IPS DF 6.9 (cell line): ENCODE results near the gene NGF.

Source experiments
- DNase-seq: peaks from one replicate; pipeline ENCODE4 v3.0.0-alpha.2; 2013; ENCODE audit warnings: low read depth, low spot score
- H3K27ac ChIP-seq: one replicate; pipeline ENCODE4 v1.5.1; 2013; ENCODE audit warnings: low read length, control low read depth
- H3K27me3 ChIP-seq: 2 replicates; pipeline ENCODE4 v1.6.1; 2013; ENCODE audit warnings: mild to moderate bottlenecking, low read length; ENCODE audit not compliant: control insufficient read depth, insufficient read depth
- H3K36me3 ChIP-seq: 2 replicates; pipeline ENCODE4 v1.6.1; 2013; ENCODE audit warnings: low read length; ENCODE audit not compliant: control insufficient read depth, insufficient read depth
- H3K4me1 ChIP-seq: 2 replicates; pipeline ENCODE4 v1.6.1; 2013; ENCODE audit warnings: low read length; ENCODE audit not compliant: control insufficient read depth, insufficient read depth
- H3K4me3 ChIP-seq: 2 replicates; pipeline ENCODE4 v1.5.1; 2013; ENCODE audit warnings: mild to moderate bottlenecking, low read length
- H3K9me3 ChIP-seq: 2 replicates; pipeline ENCODE4 v1.6.1; 2013; ENCODE audit warnings: low read length, inconsistent platforms; ENCODE audit not compliant: control insufficient read depth, insufficient read depth
- WGBS: extraction: QIAGEN DNeasy Blood & Tissue Kit; methylation state at CpG from one replicate; pipeline ENCODE4 v1.1.7; 2013; ENCODE audit warnings: mixed read lengths, missing lambda C conversion rate; ENCODE audit not compliant: insufficient read length, insufficient coverage; 5-methylcytosine and 5-hydroxymethylcytosine counted together

Gene NGF

DNA sequence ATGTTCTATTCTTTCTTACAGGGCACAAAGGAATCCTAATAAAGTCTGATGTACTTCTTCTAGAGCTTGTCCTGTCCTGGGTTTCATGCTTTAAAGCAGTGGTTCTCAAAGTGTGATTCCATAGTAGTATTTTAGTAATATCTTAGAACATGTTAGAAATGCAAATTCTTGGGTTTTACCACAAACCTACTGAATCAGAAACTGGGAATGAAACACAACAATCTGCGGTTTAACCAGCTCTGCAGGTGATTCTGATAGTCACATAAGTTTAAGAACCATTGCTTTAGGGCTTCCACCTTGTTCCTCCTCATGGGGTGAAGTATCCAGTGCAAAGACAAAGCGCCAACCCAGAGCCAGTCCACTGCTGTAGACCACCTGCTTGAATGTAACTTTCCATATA, 41.1 kb downstream of the NGF start:
- Histone ChIP-seq H3K4me1 (peaks cover 3% of the 10 kb centered on the region), H3K36me3 (no peaks in the 10 kb centered on the region), H3K4me3 (no peak overlapping the region), H3K27ac (no peak overlapping the region), H3K9me3 (no peaks in the 10 kb centered on the region), H3K27me3 (no peaks in the 10 kb centered on the region)
- no CpG with 5 or more reads among the region's 2 CpGs for WGBS
- no peak for DNase-seq

DNA sequence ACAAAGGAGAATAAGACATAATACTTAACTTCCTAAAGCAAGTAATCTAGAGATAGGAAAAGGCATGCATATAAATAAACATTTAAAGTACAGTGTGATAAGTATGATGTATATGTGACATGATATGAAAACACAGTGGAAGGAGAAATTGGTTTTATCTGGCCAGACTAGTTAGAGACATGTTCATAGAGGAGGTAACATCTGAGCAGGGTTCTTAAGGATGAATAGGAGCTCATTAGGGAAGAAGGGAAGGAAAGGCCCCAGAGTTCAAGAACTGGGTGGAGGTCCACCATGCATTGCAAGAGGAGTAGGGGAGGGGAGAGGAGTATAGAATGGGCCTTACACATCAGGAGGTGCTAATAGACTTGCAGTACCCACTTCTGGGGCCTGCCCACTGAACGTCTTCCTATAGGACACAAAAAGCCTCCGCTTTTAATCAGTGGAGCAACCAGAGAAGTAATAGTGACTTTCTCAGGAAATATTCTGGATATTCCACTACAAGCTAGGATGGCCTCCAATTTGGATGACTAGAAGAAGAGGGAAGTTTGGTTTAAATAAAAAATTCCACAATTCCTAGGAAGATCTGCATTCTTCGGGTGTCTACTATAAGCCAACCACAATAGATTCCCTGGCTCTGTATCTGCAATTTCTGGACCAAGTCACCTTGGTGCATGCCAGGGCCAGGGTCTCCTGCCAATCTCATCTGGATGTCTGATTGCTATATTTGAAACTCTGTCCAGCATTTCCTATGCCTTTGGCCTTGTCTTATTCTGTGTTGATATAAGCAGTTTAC, 41.9 kb downstream of the NGF start:
- H3K4me1 ChIP-seq = peaks cover 3% of the 10 kb centered on the region
- H3K4me3 ChIP-seq = no peak overlapping the region
- DNase-seq = no peak
- no peaks in the 10 kb centered on the region for H3K9me3 ChIP-seq
- no peaks in the 10 kb centered on the region for H3K27me3 ChIP-seq
- WGBS = no CpG with 5 or more reads among the region's 3 CpGs
- no peak overlapping the region for H3K27ac ChIP-seq
- H3K36me3 ChIP-seq = no peaks in the 10 kb centered on the region

DNA sequence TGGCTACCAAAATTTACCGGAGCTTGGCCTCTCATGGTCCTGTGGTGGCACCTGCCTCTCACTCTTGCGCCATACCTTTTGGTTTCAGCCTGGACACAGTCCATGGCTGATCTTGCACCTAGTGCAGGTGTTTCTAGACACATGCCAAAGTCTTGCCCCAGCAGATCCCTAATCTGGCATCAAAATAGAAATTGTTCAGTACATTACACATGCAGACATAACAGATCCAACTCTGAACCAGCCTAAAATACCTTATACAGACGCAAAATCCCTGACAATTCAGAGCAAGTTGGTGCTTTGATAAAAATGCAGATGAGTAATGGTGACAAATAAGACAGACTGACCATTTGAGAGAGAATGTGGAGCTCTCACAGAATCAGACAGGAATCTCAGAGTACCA, 44.1 kb downstream of the NGF start:
- Histone ChIP-seq H3K27me3 (no peaks in the 10 kb centered on the region), H3K9me3 (no peaks in the 10 kb centered on the region), H3K4me3 (no peak overlapping the region), H3K4me1 (no peaks in the 10 kb centered on the region), H3K36me3 (no peaks in the 10 kb centered on the region), H3K27ac (no peak overlapping the region)
- DNase-seq = no peak
- WGBS = no CpG with 5 or more reads among the region's 3 CpGs

DNA sequence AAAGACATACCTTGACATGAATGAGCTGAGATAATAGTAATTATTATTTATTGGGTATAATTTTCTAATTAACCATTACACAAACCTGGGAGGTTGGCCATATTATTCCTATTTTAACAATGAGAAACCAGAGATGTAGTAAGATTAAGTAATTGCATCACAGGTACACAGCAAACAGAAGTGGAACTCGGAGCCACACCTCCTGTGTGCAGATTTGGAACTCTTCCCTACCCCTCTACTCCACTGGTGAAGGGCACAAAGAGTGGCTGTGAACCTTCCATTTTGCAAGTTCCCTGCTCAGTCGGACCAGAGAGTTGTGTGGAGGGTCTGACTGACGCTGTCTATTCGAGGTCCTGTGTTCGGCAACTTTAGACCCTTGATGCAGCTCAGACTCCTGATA, 45.0 kb downstream of the NGF start:
- no peak for DNase-seq
- no peaks in the 10 kb centered on the region for H3K36me3 ChIP-seq
- no CpG with 5 or more reads among the region's 5 CpGs for whole genome bisulfite sequencing
- H3K27ac ChIP-seq = no peak overlapping the region
- no peak overlapping the region for H3K4me3 ChIP-seq
- H3K4me1 ChIP-seq = no peaks in the 10 kb centered on the region; the same call in 1 of the 2 replicates
- no peaks in the 10 kb centered on the region for H3K9me3 ChIP-seq
- no peaks in the 10 kb centered on the region for H3K27me3 ChIP-seq

DNA sequence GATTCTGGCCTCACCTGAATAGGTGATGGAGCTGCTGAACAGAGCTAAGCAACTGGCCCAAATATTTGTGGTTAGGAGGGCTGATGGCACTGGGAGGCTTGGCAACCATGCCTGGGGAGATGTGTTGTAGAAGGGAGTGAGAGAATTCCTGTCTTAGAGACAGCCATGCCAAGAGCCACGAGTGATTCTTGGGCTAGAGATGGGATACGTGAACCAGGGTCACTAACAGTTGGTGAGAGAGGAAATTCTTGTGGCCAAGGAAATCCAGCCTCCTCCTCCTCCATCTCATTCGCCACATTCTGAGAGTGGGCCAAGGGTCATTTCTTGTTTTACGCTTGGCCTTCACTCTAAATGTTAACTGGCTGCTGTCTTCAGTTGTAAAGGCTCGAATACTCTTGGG, 46.3 kb downstream of the NGF start:
- no peaks in the 10 kb centered on the region for H3K36me3 ChIP-seq
- no peak overlapping the region for H3K27ac ChIP-seq
- DNase-seq = no peak
- no peaks in the 10 kb centered on the region for H3K27me3 ChIP-seq
- no CpG with 5 or more reads among the region's 5 CpGs for WGBS
- H3K4me3 ChIP-seq = no peak overlapping the region
- no peaks in the 10 kb centered on the region for H3K9me3 ChIP-seq
- no peaks in the 10 kb centered on the region; the same call in 1 of the 2 replicates for H3K4me1 ChIP-seq

DNA sequence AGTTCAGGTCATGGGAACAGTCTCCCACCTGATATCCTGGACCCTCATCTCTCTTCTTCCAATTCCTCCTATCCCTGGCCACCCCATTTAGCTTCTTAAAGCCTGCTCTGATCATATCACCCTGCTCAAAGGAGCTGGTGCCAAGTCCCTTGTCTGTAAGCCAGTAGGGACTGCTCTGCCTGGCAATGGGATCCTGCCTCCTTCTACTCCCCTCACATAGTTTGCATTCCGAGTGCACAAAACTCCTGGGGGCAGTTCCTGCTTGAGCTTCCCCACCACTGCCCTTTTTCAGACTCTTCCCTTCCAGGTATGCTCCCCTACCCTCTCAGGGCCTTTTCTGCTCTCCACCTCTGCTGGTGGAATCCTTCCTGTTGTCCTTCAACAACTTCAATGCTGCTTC, 48.1 kb downstream of the NGF start:
- Histone ChIP-seq H3K27ac (no peak overlapping the region), H3K4me3 (no peak overlapping the region), H3K27me3 (no peaks in the 10 kb centered on the region), H3K36me3 (no peaks in the 10 kb centered on the region), H3K4me1 (no peaks in the 10 kb centered on the region; the same call in 1 of the 2 replicates), H3K9me3 (no peaks in the 10 kb centered on the region)
- no CpG with 5 or more reads among the region's 1 CpG for WGBS
- no peak for DNase-seq

DNA sequence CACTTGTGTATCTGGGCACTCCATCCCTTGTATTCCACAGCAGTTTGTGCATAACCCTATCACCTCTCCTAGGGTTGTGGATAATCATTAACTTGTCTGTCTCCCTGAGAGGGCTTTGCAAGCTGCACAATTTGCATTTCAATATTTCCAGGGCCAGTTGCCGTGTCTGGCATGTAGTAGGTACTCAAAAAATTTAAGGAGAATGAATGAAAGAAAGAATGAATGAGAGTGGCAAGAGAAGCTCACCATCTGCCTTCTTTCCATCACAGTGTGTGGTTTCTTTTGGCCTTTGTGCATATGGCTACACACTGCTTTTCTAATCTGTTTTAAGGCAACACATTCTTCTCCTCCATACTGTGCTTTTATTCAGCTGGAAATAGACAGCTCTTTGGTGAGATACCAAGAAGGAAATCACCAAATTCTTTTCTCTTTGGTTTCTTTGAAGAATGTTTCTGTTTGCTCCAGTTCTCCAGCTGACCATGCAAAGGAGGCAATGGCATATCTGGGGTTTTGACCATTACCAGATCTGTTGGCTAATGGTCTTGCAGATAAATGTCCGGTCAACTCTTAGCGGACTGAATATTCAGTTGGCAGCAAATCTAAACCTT, 49.4 kb downstream of the NGF start:
- Histone ChIP-seq H3K4me1 (no peaks in the 10 kb centered on the region; the same call in 1 of the 2 replicates), H3K4me3 (no peak overlapping the region), H3K9me3 (no peaks in the 10 kb centered on the region), H3K36me3 (no peaks in the 10 kb centered on the region), H3K27me3 (no peaks in the 10 kb centered on the region), H3K27ac (no peak overlapping the region)
- no CpG with 5 or more reads among the region's 3 CpGs for WGBS
- no peak for DNase-seq

DNA sequence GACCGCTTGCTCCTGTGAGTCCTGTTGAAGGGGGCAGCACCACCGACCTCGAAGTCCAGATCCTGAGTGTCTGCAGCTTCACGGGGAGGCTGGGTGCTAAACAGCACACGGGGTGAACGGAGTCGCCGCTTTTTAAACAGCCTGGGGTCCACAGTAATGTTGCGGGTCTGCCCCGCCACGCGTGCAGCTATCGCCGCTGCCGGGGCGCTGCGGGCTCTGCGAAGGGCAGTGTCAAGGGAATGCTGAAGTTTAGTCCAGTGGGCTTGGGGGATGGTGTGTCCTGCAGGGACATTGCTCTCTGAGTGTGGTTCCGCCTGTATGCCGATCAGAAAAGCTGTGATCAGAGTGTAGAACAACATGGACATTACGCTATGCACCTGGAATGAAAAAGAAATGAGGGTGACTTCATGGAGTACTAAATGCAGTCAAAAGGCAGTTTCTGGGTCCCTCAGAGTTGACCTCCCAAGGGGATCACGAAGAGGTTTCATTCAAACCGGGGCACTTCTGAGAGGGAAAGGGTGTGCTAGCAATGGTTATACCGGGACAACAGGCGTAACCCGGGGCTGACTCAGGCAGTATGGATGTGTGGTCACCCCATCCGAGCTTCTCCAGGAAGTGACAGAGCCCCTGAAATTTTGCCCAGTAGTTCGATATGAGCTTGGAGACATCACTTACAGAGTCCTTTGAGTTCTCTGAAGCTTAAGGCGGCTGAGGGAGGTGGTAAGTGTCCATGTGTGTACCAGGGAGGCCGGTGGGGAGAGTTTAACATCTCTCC, 51.4 kb downstream of the NGF start:
- Histone ChIP-seq H3K27ac (no peak overlapping the region), H3K9me3 (no peaks in the 10 kb centered on the region), H3K36me3 (no peaks in the 10 kb centered on the region), H3K4me1 (no peaks in the 10 kb centered on the region; the same call in 1 of the 2 replicates), H3K27me3 (no peaks in the 10 kb centered on the region), H3K4me3 (no peak overlapping the region)
- DNase-seq = no peak
- WGBS = no CpG with 5 or more reads among the region's 30 CpGs

DNA sequence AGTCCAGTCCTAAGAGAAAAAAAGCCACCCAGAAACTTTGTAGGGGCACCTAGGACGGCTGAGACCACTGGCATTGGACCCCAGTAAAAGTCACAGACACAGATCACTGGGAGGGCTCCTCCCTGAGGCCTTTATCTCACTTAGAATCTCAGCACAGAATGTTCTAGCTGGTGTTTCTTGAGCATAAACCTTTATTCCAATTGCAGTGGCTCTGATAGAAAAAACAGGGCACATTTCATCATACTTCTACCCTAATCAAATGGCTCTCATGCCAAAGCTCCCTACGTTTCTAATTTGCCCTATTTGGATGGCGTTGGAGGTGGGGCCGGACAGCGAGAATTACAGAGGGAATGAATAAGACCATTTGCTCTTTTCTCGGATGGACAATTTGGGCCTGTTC, 53.8 kb downstream of the NGF start:
- no peaks in the 10 kb centered on the region for H3K27me3 ChIP-seq
- no CpG with 5 or more reads among the region's 6 CpGs for WGBS
- no peaks in the 10 kb centered on the region for H3K9me3 ChIP-seq
- no peaks in the 10 kb centered on the region for H3K36me3 ChIP-seq
- no peak overlapping the region for H3K27ac ChIP-seq
- DNase-seq = no peak
- no peaks in the 10 kb centered on the region; the same call in 1 of the 2 replicates for H3K4me1 ChIP-seq
- H3K4me3 ChIP-seq = no peak overlapping the region

DNA sequence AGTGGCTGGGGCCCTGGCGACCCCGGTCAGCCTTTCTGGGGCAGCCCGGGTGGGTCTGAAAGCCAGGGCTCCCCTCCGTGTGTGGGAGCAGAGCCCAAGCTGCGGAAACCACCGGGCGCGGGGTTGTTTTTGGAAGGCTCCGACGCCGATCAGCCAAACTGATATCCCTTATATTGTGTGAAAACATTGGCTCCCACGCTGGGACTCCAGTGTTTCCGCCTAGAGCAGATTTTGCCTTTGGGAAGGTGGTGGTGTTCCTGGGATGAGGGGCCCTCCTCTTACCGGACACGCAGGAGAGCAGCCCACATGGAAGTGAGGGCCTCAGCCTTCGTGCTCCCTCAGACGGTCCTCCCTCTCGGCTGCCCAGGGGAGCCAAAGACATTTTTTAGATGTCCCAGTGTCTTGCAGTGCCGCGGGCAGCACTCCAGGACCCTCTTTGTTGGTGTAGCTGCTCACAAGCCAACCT, 54.3 kb downstream of the NGF start:
- WGBS = no CpG with 5 or more reads among the region's 20 CpGs
- no peaks in the 10 kb centered on the region; the same call in 1 of the 2 replicates for H3K4me1 ChIP-seq
- H3K9me3 ChIP-seq = no peaks in the 10 kb centered on the region
- no peak overlapping the region for H3K27ac ChIP-seq
- no peak for DNase-seq
- H3K27me3 ChIP-seq = no peaks in the 10 kb centered on the region
- no peak overlapping the region for H3K4me3 ChIP-seq
- no peaks in the 10 kb centered on the region for H3K36me3 ChIP-seq
